BLaER1 (cell line): ENCODE results near the gene CRYL1.

Source experiments
- H3K27ac ChIP-seq: shearing (Covaris generic); formaldehyde crosslinking; 2 replicates; pipeline ENCODE4 v1.8.1; 2022
- H3K27me3 ChIP-seq: shearing (Covaris generic); formaldehyde crosslinking; 2 replicates; pipeline ENCODE4 v1.8.1; 2022
- H3K36me3 ChIP-seq: shearing (Covaris generic); formaldehyde crosslinking; 2 replicates; pipeline ENCODE4 v1.8.1; 2022
- H3K4me1 ChIP-seq: shearing (Covaris generic); formaldehyde crosslinking; 2 replicates; pipeline ENCODE4 v1.8.1; 2022
- H3K4me2 ChIP-seq: shearing (Covaris generic); formaldehyde crosslinking; 2 replicates; pipeline ENCODE4 v1.8.1; 2022
- H3K4me3 ChIP-seq: shearing (Covaris generic); formaldehyde crosslinking; 2 replicates; pipeline ENCODE4 v1.8.1; 2022
- H3K9ac ChIP-seq: shearing (Covaris generic); formaldehyde crosslinking; 2 replicates; pipeline ENCODE4 v1.8.1; 2022
- H3K9me3 ChIP-seq: shearing (Covaris generic); formaldehyde crosslinking; 2 replicates; pipeline ENCODE4 v1.8.1; 2022
- H4K20me1 ChIP-seq: shearing (Covaris generic); formaldehyde crosslinking; 2 replicates; pipeline ENCODE4 v1.8.1; 2022
- Cebpa-rat ChIP-seq: shearing (Covaris generic); IDR thresholded peaks from 2 replicates; pipeline ENCODE4 v1.8.1; 2022

The CRYL1 gene

DNA sequence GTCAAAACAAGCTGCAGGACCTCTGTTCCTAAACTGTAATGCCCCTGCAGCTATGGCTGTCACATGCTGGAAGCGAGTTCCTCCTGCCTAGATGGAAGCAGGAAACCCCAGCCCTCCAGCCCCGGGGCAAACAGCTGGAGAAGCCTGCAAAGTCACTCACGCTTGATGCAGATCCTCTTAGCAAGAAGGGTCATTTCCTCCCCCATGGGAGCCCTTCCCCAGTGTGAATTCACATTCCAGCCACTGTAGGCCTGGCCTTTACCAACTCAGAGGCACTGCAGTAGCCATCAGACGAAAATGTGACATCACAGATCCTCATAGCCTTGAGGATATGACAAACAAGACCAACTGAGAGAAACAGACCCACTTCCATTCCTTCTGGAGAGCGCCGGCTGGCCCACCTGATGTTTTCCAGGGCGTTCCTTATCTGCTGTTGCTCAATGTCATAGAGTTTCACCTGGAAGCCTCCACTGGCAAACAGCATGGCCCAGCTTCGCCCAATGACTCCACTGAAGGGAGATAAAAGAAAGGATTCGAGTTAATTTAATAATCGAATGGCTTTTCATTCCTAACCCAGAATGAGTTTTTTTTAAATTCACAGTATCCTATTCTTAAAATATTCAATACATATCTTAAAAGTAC is 13.5 kb downstream of the CRYL1 start:
- H4K20me1 ChIP-seq, result no peaks in the 10 kb centered on the region
- H3K4me1 ChIP-seq, result peaks cover 25% of the 10 kb centered on the region
- peak overlapping the region; percentile 36; the same call in 1 of the 2 replicates for H3K27ac ChIP-seq
- H3K9me3 ChIP-seq, result peaks cover 42% of the 10 kb centered on the region
- H3K4me3 ChIP-seq, result no peak overlapping the region
- H3K36me3 ChIP-seq, result peaks cover 35% of the 10 kb centered on the region
- TF ChIP-seq Cebpa-rat, result no peak
- no peaks in the 10 kb centered on the region for H3K27me3 ChIP-seq
- H3K4me2 ChIP-seq, result peak overlapping the region; percentile 64
- H3K9ac ChIP-seq, result no peak overlapping the region

GRCh38 chr13:20506696-20507095 is 19.0 kb downstream of the CRYL1 start:
- no peak overlapping the region for H3K9ac ChIP-seq
- no peaks in the 10 kb centered on the region for H3K27me3 ChIP-seq
- peaks cover 62% of the 10 kb centered on the region for H3K36me3 ChIP-seq
- H3K4me2 ChIP-seq, result peak overlapping the region; percentile 56
- H4K20me1 ChIP-seq, result no peaks in the 10 kb centered on the region
- H3K9me3 ChIP-seq, result peaks cover 73% of the 10 kb centered on the region
- no peak for TF ChIP-seq Cebpa-rat
- H3K27ac ChIP-seq, result peak overlapping the region; percentile 32
- H3K4me1 ChIP-seq, result peaks cover 22% of the 10 kb centered on the region
- no peak overlapping the region for H3K4me3 ChIP-seq

DNA sequence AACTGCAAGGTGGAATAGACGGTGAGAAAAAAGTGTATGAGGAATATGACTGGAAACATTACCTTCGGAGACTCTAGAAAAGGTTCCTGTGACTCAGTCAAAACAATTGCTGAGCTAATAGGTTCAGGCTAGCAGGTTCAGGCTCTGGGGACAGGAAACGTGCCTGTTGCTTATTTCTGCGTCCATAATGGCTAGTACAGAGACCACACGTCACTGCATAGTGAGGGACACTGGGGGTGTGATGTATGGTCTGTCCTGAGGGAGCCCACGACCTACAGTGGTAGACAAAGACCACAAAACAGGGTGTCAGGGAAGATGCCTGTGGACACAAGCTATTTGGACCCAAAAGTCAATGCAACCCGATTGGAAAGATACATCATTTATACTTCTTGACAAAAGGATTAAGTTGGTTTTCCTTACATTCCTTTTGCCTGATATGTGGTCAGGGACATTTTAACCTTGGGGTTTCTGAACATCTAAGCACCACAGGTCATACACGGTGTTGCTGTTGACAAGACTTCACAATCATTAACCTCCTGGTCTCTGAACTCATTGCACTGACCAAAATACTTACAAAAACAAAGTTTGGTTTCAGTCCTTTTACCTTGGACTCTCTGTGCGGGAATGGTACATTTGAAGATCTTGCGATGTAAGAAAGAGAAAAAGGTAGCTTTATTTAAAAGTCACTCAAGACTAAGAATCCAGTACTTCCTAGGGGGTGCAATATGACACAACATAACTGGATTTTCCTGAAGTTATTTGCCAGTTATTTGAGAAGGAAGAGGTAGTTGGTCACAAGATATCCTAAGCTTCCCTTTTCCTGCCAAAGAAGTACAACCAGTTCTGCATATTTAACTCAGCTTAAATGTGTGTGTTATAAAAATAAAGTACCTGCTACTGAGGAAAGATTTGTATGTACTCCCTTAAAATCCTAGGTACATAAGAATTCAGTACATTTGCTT is 20.0 kb downstream of the CRYL1 start:
- no peaks in the 10 kb centered on the region for H3K27me3 ChIP-seq

GRCh38 chr13:20503088-20504083 is 22.3 kb downstream of the CRYL1 start:
- Histone ChIP-seq H3K36me3 (peaks cover 51% of the 10 kb centered on the region), H3K9ac (no peak overlapping the region), H3K9me3 (peaks cover 81% of the 10 kb centered on the region), H3K27ac (no peak overlapping the region), H3K4me2 (no peak overlapping the region), H4K20me1 (no peaks in the 10 kb centered on the region), H3K4me3 (no peak overlapping the region), H3K4me1 (peaks cover 18% of the 10 kb centered on the region), H3K27me3 (no peaks in the 10 kb centered on the region)
- no peak for TF ChIP-seq Cebpa-rat

More for the DNA sequence above, 20.0 kb downstream of the CRYL1 start:
- TF ChIP-seq Cebpa-rat, result no peak
- peak overlapping the region; percentile 32 for H3K27ac ChIP-seq
- H3K4me2 ChIP-seq, result peak overlapping the region; percentile 56
- H3K9ac ChIP-seq, result no peak overlapping the region
- H3K36me3 ChIP-seq, result peaks cover 59% of the 10 kb centered on the region
- H3K9me3 ChIP-seq, result peaks cover 83% of the 10 kb centered on the region
- no peak overlapping the region for H3K4me3 ChIP-seq
- peaks cover 18% of the 10 kb centered on the region for H3K4me1 ChIP-seq
- H4K20me1 ChIP-seq, result no peaks in the 10 kb centered on the region

GRCh38 chr13:20501592-20501991 is 24.1 kb downstream of the CRYL1 start:
- Histone ChIP-seq H3K27ac (no peak overlapping the region), H4K20me1 (no peaks in the 10 kb centered on the region), H3K4me2 (no peak overlapping the region), H3K9me3 (peaks cover 63% of the 10 kb centered on the region), H3K9ac (no peak overlapping the region), H3K4me1 (peaks cover 14% of the 10 kb centered on the region), H3K36me3 (peaks cover 34% of the 10 kb centered on the region), H3K4me3 (no peak overlapping the region), H3K27me3 (no peaks in the 10 kb centered on the region)
- TF ChIP-seq Cebpa-rat, result no peak

DNA sequence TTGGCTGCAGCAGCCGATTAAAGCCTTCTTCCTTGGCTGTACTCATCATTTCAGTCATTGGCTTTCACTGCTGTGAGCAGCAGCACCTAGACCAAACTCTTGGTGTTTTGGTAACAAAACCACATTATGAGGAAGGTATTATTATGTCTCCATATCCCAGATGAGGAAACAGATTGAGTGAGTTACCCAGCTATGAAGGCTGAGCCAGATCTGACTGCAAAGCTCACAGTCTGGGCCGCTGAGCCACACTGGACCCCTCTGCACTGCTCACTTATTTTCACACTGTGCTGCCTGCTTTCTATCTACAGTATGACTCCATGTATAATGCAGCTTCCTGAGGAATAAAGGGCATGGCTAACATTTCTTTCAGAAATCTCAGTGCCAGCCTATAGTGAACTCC is 24.5 kb downstream of the CRYL1 start:
- Histone ChIP-seq H3K4me3 (no peak overlapping the region), H3K27ac (no peak overlapping the region), H3K9ac (no peak overlapping the region), H4K20me1 (no peaks in the 10 kb centered on the region), H3K4me1 (peaks cover 9% of the 10 kb centered on the region), H3K4me2 (no peak overlapping the region), H3K36me3 (peaks cover 33% of the 10 kb centered on the region), H3K9me3 (peaks cover 60% of the 10 kb centered on the region), H3K27me3 (no peaks in the 10 kb centered on the region)
- no peak for TF ChIP-seq Cebpa-rat

DNA sequence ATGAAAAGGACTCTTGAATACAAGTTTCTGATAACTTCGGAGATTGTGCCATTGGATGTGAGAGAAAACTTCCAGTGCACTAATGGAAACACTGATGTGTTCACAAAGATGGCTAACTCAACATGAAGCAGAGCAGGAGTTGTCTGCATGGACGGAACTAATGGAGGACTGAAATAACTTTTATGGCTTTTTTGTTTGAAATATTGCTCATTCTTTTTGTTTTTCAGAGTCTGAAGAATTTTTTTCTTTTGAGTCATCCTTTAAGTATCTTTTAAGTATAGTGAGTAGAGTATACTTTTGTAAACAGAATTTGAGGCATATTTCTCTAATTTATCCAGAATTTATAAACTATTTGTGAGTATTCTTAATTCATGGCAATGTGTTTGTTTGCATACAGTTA is 25.7 kb downstream of the CRYL1 start:
- Histone ChIP-seq H3K9me3 (peaks cover 49% of the 10 kb centered on the region), H3K4me3 (no peak overlapping the region), H3K4me2 (no peak overlapping the region), H3K9ac (no peak overlapping the region), H3K4me1 (peaks cover 11% of the 10 kb centered on the region), H3K27ac (no peak overlapping the region), H4K20me1 (no peaks in the 10 kb centered on the region), H3K36me3 (peaks cover 23% of the 10 kb centered on the region), H3K27me3 (no peaks in the 10 kb centered on the region)
- TF ChIP-seq Cebpa-rat, result no peak

GRCh38 chr13:20498659-20499058 is 27.0 kb downstream of the CRYL1 start:
- peaks cover 18% of the 10 kb centered on the region for H3K4me1 ChIP-seq
- TF ChIP-seq Cebpa-rat, result no peak
- no peaks in the 10 kb centered on the region for H3K27me3 ChIP-seq
- no peak overlapping the region for H3K4me3 ChIP-seq
- H3K9me3 ChIP-seq, result peaks cover 42% of the 10 kb centered on the region
- no peak overlapping the region for H3K9ac ChIP-seq
- no peak overlapping the region for H3K27ac ChIP-seq
- H4K20me1 ChIP-seq, result no peaks in the 10 kb centered on the region
- H3K4me2 ChIP-seq, result no peak overlapping the region
- H3K36me3 ChIP-seq, result peaks cover 19% of the 10 kb centered on the region

GRCh38 chr13:20498129-20498528 is 27.5 kb downstream of the CRYL1 start:
- H4K20me1 ChIP-seq, result no peaks in the 10 kb centered on the region
- peaks cover 18% of the 10 kb centered on the region for H3K4me1 ChIP-seq
- no peak overlapping the region for H3K27ac ChIP-seq
- peaks cover 39% of the 10 kb centered on the region for H3K9me3 ChIP-seq
- no peak overlapping the region for H3K4me3 ChIP-seq
- no peaks in the 10 kb centered on the region for H3K27me3 ChIP-seq
- peaks cover 14% of the 10 kb centered on the region for H3K36me3 ChIP-seq
- no peak overlapping the region for H3K9ac ChIP-seq
- TF ChIP-seq Cebpa-rat, result no peak
- H3K4me2 ChIP-seq, result no peak overlapping the region
